Measurements from ENCODE around the gene LRRC27.
"Not testable (repeated sequence)": the region's sequence is repeated elsewhere in the genome, so short reads cannot be mapped to it uniquely, and the experiment has no call there.

The LRRC27 gene

GRCh38 chr10:132382231-132382922, 50.4 kb downstream of the LRRC27 start:
- no peak for DNase-seq (ENCODE audit: low read depth, low spot score)
- H3K4me3 ChIP-seq (ENCODE audit: low read length): no peak overlapping the region

- DNase-seq (ENCODE audit: low read depth, low spot score): no peak
- H3K4me3 ChIP-seq (ENCODE audit: low read length): no peak overlapping the region
These were observed 51.1 kb downstream of the LRRC27 start for GRCh38 chr10:132383101-132383500.

- no peak overlapping the region for H3K4me3 ChIP-seq (ENCODE audit: low read length)
- no peak for DNase-seq (ENCODE audit: low read depth, low spot score)
These were observed 51.8 kb downstream of the LRRC27 start for GRCh38 chr10:132383751-132384196.

- no peak for DNase-seq (ENCODE audit: low read depth, low spot score)
- H3K4me3 ChIP-seq (ENCODE audit: low read length): no peak overlapping the region
These were observed 52.8 kb downstream of the LRRC27 start for GRCh38 chr10:132384618-132385388.

GRCh38 chr10:132385389-132385667, 53.3 kb downstream of the LRRC27 start:
- no peak overlapping the region for H3K4me3 ChIP-seq (ENCODE audit: low read length)
- DNase-seq (ENCODE audit: low read depth, low spot score): no peak

GRCh38 chr10:132385721-132386418, 53.9 kb downstream of the LRRC27 start:
- no peak overlapping the region for H3K4me3 ChIP-seq (ENCODE audit: low read length)

GRCh38 chr10:132386419-132386831, 54.4 kb downstream of the LRRC27 start:
- H3K4me3 ChIP-seq (ENCODE audit: low read length): no peak overlapping the region
- no peak for DNase-seq (ENCODE audit: low read depth, low spot score)

More at GRCh38 chr10:132385721-132386418, 53.9 kb downstream of the LRRC27 start:
- DNase-seq (ENCODE audit: low read depth, low spot score): no peak

GRCh38 chr10:132386896-132387295, 54.9 kb downstream of the LRRC27 start:
- DNase-seq (ENCODE audit: low read depth, low spot score); H3K4me3 ChIP-seq (ENCODE audit: low read length): not testable (repeated sequence)

- peak overlapping the region; percentile 16; the same call in 1 of the 2 replicates for H3K4me3 ChIP-seq (ENCODE audit: low read length)
- DNase-seq (ENCODE audit: low read depth, low spot score): peak; percentile 45
These were observed 55.8 kb downstream of the LRRC27 start for GRCh38 chr10:132387764-132388210.

- DNase-seq (ENCODE audit: low read depth, low spot score): no peak
- H3K4me3 ChIP-seq (ENCODE audit: low read length): no peak overlapping the region
These were observed 57.0 kb downstream of the LRRC27 start for GRCh38 chr10:132388891-132389432.

GRCh38 chr10:132389433-132390169, 57.6 kb downstream of the LRRC27 start:
- DNase-seq (ENCODE audit: low read depth, low spot score): no peak
- H3K4me3 ChIP-seq (ENCODE audit: low read length): no peak overlapping the region

GRCh38 chr10:132390170-132390920, 58.4 kb downstream of the LRRC27 start:
- no peak for DNase-seq (ENCODE audit: low read depth, low spot score)
- no peak overlapping the region for H3K4me3 ChIP-seq (ENCODE audit: low read length)

GRCh38 chr10:132390921-132391675, 59.1 kb downstream of the LRRC27 start:
- no peak for DNase-seq (ENCODE audit: low read depth, low spot score)
- no peak overlapping the region for H3K4me3 ChIP-seq (ENCODE audit: low read length)

GRCh38 chr10:132391676-132392020, 59.7 kb downstream of the LRRC27 start:
- no peak for DNase-seq (ENCODE audit: low read depth, low spot score)

GRCh38 chr10:132392184-132392800, 60.3 kb downstream of the LRRC27 start:
- H3K4me3 ChIP-seq (ENCODE audit: low read length): no peak overlapping the region
- no peak for DNase-seq (ENCODE audit: low read depth, low spot score)

More at GRCh38 chr10:132391676-132392020, 59.7 kb downstream of the LRRC27 start:
- H3K4me3 ChIP-seq (ENCODE audit: low read length): no peak overlapping the region

GRCh38 chr10:132392811-132393694, 61.1 kb downstream of the LRRC27 start:
- H3K4me3 ChIP-seq (ENCODE audit: low read length): no peak overlapping the region
- no peak for DNase-seq (ENCODE audit: low read depth, low spot score)

Measured in Jurkat, Clone E6-1 (cell line).